HEK293 (cell line): ENCODE measurements around the gene EXD2.

Experiments used
- CTCF ChIA-PET: fragments of 350-600 bp; formaldehyde crosslinking; extraction: SDS; loops from one replicate; lab custom pipeline; 2021; ENCODE audit warnings: antibody characterized with exemption; lab: Yijun Ruan, JAX
- POLR2A ChIA-PET: fragments of 300-600 bp; formaldehyde crosslinking; extraction: SDS; loops from one replicate; lab custom pipeline; 2020; ENCODE audit warnings: antibody characterized with exemption, inconsistent platforms; lab: Yijun Ruan, JAX
- H3K27ac ChIP-seq: fragments of 200-500 bp; sonication (Bioruptor generic); 2 replicates; pipeline ENCODE4 v1.5.1; 2014; ENCODE audit warnings: low read depth, low read length, control low read depth, inconsistent platforms; ENCODE audit errors: extremely low read depth
- H3K36me3 ChIP-seq, 2 experiments: fragments of 200-500 bp in 1 of 2; sonication (Bioruptor generic) in 1 of 2; 1 replicate in 1 of 2; 2 replicates in 1 of 2; pipeline ENCODE4 v1.5.1; 2014 to 2017; ENCODE audit warnings: inconsistent platforms in 2 of 2, low read length in 2 of 2; ENCODE audit not compliant: control insufficient read depth in 2 of 2, insufficient read depth in 1 of 2
- H3K4me1 ChIP-seq: fragments of 200-500 bp; sonication (Bioruptor generic); 2 replicates; pipeline ENCODE4 v1.5.1; 2014; ENCODE audit warnings: mild to moderate bottlenecking, low read length, inconsistent platforms; ENCODE audit not compliant: control insufficient read depth, insufficient read depth
- H3K4me3 ChIP-seq: 2 replicates; pipeline ENCODE4 v1.5.1; 2011; ENCODE audit warnings: low read depth, mild to moderate bottlenecking, control low read depth, low read length, moderate library complexity
- H3K9me3 ChIP-seq: fragments of 200-500 bp; sonication (Bioruptor generic); 2 replicates; pipeline ENCODE4 v1.5.1; 2014; ENCODE audit warnings: low read depth, low read length, inconsistent platforms; ENCODE audit not compliant: control insufficient read depth, insufficient read depth
- GLI2 ChIP-seq: fragments of 450-650 bp; formaldehyde crosslinking; IDR thresholded peaks from 2 replicates; pipeline ENCODE4; 2017; ENCODE audit warnings: missing biosample characterization, missing genetic modification characterization, low read depth, borderline replicate concordance
- GLIS1 ChIP-seq: fragments of 450-650 bp; formaldehyde crosslinking; IDR thresholded peaks from 2 replicates; pipeline ENCODE4 v1.5.1; 2016; ENCODE audit warnings: missing biosample characterization, missing genetic modification characterization
- IKZF3 ChIP-seq: fragments of 450-650 bp; IDR thresholded peaks from 2 replicates; pipeline ENCODE4 v1.5.0; 2018; ENCODE audit warnings: missing biosample characterization, mild to moderate bottlenecking, missing genetic modification characterization, moderate library complexity
- MZF1 ChIP-seq: fragments of 450-650 bp; formaldehyde crosslinking; IDR thresholded peaks from 2 replicates; pipeline ENCODE4 v1.5.1; 2017; ENCODE audit warnings: missing biosample characterization, missing genetic modification characterization, borderline replicate concordance
- RBAK ChIP-seq: fragments of 450-650 bp; formaldehyde crosslinking; IDR thresholded peaks from 2 replicates; pipeline ENCODE4 v1.5.1; 2016; ENCODE audit warnings: missing biosample characterization, missing genetic modification characterization
- SP7 ChIP-seq: fragments of 450-650 bp; formaldehyde crosslinking; IDR thresholded peaks from 2 replicates; pipeline ENCODE4 v1.5.1; 2016; ENCODE audit warnings: missing biosample characterization, missing genetic modification characterization
- WT1 ChIP-seq: fragments of 450-650 bp; formaldehyde crosslinking; IDR thresholded peaks from 2 replicates; pipeline ENCODE4 v1.5.1; 2016; ENCODE audit warnings: missing biosample characterization, missing genetic modification characterization
- YY1 ChIP-seq: fragments of 450-650 bp; formaldehyde crosslinking; IDR thresholded peaks from 2 replicates; pipeline ENCODE4 v1.5.1; 2018; ENCODE audit warnings: missing biosample characterization, missing genetic modification characterization
- ZBTB17 ChIP-seq: fragments of 450-650 bp; formaldehyde crosslinking; IDR thresholded peaks from 2 replicates; pipeline ENCODE4 v1.5.1; 2016; ENCODE audit warnings: missing biosample characterization, missing genetic modification characterization
- ZBTB21 ChIP-seq: fragments of 450-650 bp; formaldehyde crosslinking; IDR thresholded peaks from 2 replicates; pipeline ENCODE4 v1.5.1; 2017; ENCODE audit warnings: missing biosample characterization, missing genetic modification characterization
- ZBTB44 ChIP-seq: fragments of 450-650 bp; IDR thresholded peaks from 2 replicates; pipeline ENCODE4 v1.5.1; 2018; ENCODE audit warnings: missing biosample characterization, mild to moderate bottlenecking, missing genetic modification characterization
- ZFP3 ChIP-seq: fragments of 450-650 bp; formaldehyde crosslinking; IDR thresholded peaks from 2 replicates; pipeline ENCODE4 v1.5.1; 2016; ENCODE audit warnings: low read depth, missing biosample characterization, missing genetic modification characterization
- ZFP37 ChIP-seq: fragments of 450-650 bp; formaldehyde crosslinking; IDR thresholded peaks from 2 replicates; pipeline ENCODE4 v1.5.1; 2016; ENCODE audit warnings: missing biosample characterization, missing genetic modification characterization
- ZIC2 ChIP-seq: fragments of 450-650 bp; formaldehyde crosslinking; IDR thresholded peaks from 2 replicates; pipeline ENCODE4 v1.5.1; 2016; ENCODE audit warnings: missing biosample characterization, missing genetic modification characterization
- ZNF146 ChIP-seq: fragments of 450-650 bp; formaldehyde crosslinking; IDR thresholded peaks from 2 replicates; pipeline ENCODE4 v1.5.1; 2016; ENCODE audit warnings: missing biosample characterization, missing genetic modification characterization
- ZNF19 ChIP-seq: fragments of 450-650 bp; formaldehyde crosslinking; IDR thresholded peaks from 2 replicates; pipeline ENCODE4; 2016; ENCODE audit warnings: missing biosample characterization, missing genetic modification characterization, low read depth
- ZNF211 ChIP-seq: fragments of 450-650 bp; formaldehyde crosslinking; IDR thresholded peaks from 2 replicates; pipeline ENCODE4 v1.5.1; 2016; ENCODE audit warnings: low read depth, missing biosample characterization, missing genetic modification characterization
- ZNF335 ChIP-seq: fragments of 450-650 bp; formaldehyde crosslinking; conservative IDR thresholded peaks from 2 replicates; pipeline ENCODE4 v1.5.1; 2016; ENCODE audit warnings: missing biosample characterization, missing genetic modification characterization
- ZNF341 ChIP-seq: fragments of 450-650 bp; formaldehyde crosslinking; IDR thresholded peaks from 2 replicates; pipeline ENCODE4; 2016; ENCODE audit warnings: low read depth, missing biosample characterization, missing genetic modification characterization
- ZNF37A ChIP-seq: fragments of 450-650 bp; IDR thresholded peaks from 2 replicates; pipeline ENCODE4 v1.5.1; 2018; ENCODE audit warnings: missing biosample characterization, missing genetic modification characterization
- ZNF514 ChIP-seq: fragments of 450-650 bp; formaldehyde crosslinking; IDR thresholded peaks from 2 replicates; pipeline ENCODE4 v1.5.1; 2016; ENCODE audit warnings: missing biosample characterization, missing genetic modification characterization
- ZNF548 ChIP-seq: fragments of 450-650 bp; formaldehyde crosslinking; IDR thresholded peaks from 2 replicates; pipeline ENCODE4 v1.5.1; 2016; ENCODE audit warnings: missing biosample characterization, missing genetic modification characterization
- ZNF580 ChIP-seq: fragments of 450-650 bp; formaldehyde crosslinking; IDR thresholded peaks from 2 replicates; pipeline ENCODE4 v1.5.1; 2016; ENCODE audit warnings: missing biosample characterization, missing genetic modification characterization
- ZNF600 ChIP-seq: fragments of 450-650 bp; formaldehyde crosslinking; IDR thresholded peaks from 2 replicates; pipeline ENCODE4 v1.5.1; 2016; ENCODE audit warnings: missing biosample characterization, missing genetic modification characterization
- ZNF626 ChIP-seq: fragments of 450-650 bp; sonication (Bioruptor Pico); formaldehyde crosslinking; IDR thresholded peaks from 2 replicates; pipeline ENCODE4 v1.5.1; 2018; ENCODE audit warnings: missing biosample characterization, missing genetic modification characterization, inconsistent platforms
- ZNF629 ChIP-seq: fragments of 450-650 bp; formaldehyde crosslinking; IDR thresholded peaks from 2 replicates; pipeline ENCODE4 v1.5.1; 2017; ENCODE audit warnings: missing biosample characterization, missing genetic modification characterization
- ZNF660 ChIP-seq: fragments of 450-650 bp; IDR thresholded peaks from 2 replicates; pipeline ENCODE4 v1.5.1; 2018; ENCODE audit warnings: missing biosample characterization, mild to moderate bottlenecking, missing genetic modification characterization
- TF ChIP-seq, protein P1 (sequence below): fragments of 450-650 bp; formaldehyde crosslinking; IDR thresholded peaks from 2 replicates; pipeline ENCODE4 v1.5.1; 2016; ENCODE audit warnings: missing biosample characterization, missing genetic modification characterization
- TF ChIP-seq, protein P2 (sequence below): fragments of 450-650 bp; formaldehyde crosslinking; IDR thresholded peaks from 2 replicates; pipeline ENCODE4 v1.5.1; 2016; ENCODE audit warnings: missing biosample characterization, missing genetic modification characterization
- TF ChIP-seq, protein P3 (sequence below): fragments of 450-650 bp; formaldehyde crosslinking; IDR thresholded peaks from 2 replicates; pipeline ENCODE4 v1.5.1; 2017; ENCODE audit warnings: missing biosample characterization, missing genetic modification characterization
- TF ChIP-seq, protein P4 (sequence below): fragments of 450-650 bp; formaldehyde crosslinking; IDR thresholded peaks from 2 replicates; pipeline ENCODE4 v1.5.1; 2016; ENCODE audit warnings: missing biosample characterization, missing genetic modification characterization
- TF ChIP-seq, protein P5 (sequence below): fragments of 450-650 bp; formaldehyde crosslinking; IDR thresholded peaks from 2 replicates; pipeline ENCODE4 v1.5.1; 2016; ENCODE audit warnings: missing biosample characterization, missing genetic modification characterization

Gene EXD2

DNA sequence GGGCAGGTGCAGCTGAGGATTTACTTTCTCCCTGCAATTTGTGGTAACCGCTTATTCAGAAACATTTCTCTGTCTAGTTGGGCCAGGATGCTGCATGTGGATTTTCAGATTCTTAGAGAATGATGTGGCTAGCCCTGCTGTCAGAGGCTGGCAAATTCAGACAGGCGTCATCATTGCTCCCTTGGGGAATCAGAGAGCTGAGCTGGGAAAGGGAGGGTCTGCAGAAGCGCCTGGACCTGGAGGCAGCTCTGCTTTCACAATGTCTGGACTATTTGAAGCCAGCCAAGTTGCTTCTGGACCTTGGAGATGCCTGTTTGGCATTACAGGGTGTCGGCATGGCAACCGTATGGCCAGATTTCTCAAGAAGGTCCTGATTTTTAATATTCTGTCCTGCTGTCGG lies 72.1 kb downstream of the EXD2 start:
- peaks cover 0 to 6% of the 10 kb centered on the region in 2 experiments; a peak in 1 of 3 replicates for H3K36me3 ChIP-seq
- H3K4me1 ChIP-seq: peaks cover 5% of the 10 kb centered on the region; the same call in 1 of the 2 replicates
- no peak overlapping the region for H3K4me3 ChIP-seq
- CTCF ChIA-PET: interaction anchor here (0.6 kb wide), 1 partner anchor 83 kb away, joined by 3 read pairs; no protein-coding TSS in a partner anchor
- H3K27ac ChIP-seq: no peak overlapping the region
- no peaks in the 10 kb centered on the region for H3K9me3 ChIP-seq
- POLR2A ChIA-PET: no interaction called here
- TF ChIP-seq, protein P1, sequence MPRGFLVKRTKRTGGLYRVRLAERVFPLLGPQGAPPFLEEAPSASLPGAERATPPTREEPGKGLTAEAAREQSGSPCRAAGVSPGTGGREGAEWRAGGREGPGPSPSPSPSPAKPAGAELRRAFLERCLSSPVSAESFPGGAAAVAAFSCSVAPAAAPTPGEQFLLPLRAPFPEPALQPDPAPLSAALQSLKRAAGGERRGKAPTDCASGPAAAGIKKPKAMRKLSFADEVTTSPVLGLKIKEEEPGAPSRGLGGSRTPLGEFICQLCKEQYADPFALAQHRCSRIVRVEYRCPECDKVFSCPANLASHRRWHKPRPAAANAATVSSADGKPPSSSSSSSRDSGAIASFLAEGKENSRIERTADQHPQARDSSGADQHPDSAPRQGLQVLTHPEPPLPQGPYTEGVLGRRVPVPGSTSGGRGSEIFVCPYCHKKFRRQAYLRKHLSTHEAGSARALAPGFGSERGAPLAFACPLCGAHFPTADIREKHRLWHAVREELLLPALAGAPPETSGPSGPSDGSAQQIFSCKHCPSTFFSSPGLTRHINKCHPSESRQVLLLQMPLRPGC: no peak
- TF ChIP-seq ZNF626 (tag by site-specific recombination): no peak
- peak; percentile 30; the same call in 1 of the 2 replicates for TF ChIP-seq ZNF600 (tag by site-specific recombination)
- TF ChIP-seq RBAK (tag by site-specific recombination): no peak
- TF ChIP-seq ZBTB17 (tag by site-specific recombination): peak; percentile 31; the same call in 1 of the 2 replicates
- TF ChIP-seq MZF1: no peak
- TF ChIP-seq ZNF335 (tag by site-specific recombination): peak; percentile 52; the same call in 1 of the 2 replicates
- TF ChIP-seq WT1 (tag by site-specific recombination): peak; percentile 69
- TF ChIP-seq SP7 (tag by site-specific recombination): peak; percentile 37; the same call in 1 of the 2 replicates
- no peak for TF ChIP-seq IKZF3 (tag by site-specific recombination)
- no peak for TF ChIP-seq ZNF37A
- TF ChIP-seq ZNF548 (tag by site-specific recombination): no peak
- TF ChIP-seq, protein P2, sequence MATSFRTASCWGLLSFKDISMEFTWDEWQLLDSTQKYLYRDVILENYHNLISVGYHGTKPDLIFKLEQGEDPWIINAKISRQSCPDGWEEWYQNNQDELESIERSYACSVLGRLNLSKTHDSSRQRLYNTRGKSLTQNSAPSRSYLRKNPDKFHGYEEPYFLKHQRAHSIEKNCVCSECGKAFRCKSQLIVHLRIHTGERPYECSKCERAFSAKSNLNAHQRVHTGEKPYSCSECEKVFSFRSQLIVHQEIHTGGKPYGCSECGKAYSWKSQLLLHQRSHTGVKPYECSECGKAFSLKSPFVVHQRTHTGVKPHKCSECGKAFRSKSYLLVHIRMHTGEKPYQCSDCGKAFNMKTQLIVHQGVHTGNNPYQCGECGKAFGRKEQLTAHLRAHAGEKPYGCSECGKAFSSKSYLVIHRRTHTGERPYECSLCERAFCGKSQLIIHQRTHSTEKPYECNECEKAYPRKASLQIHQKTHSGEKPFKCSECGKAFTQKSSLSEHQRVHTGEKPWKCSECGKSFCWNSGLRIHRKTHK (tag by site-specific recombination): no peak
- peak; percentile 52; the same call in 1 of the 2 replicates for TF ChIP-seq ZNF341 (tag by site-specific recombination)
- no peak for TF ChIP-seq ZNF19 (tag by site-specific recombination)
- no peak for TF ChIP-seq ZFP37
- no peak for TF ChIP-seq ZBTB44 (tag by site-specific recombination)
- no peak for TF ChIP-seq GLIS1 (tag by site-specific recombination)
- TF ChIP-seq, protein P3, sequence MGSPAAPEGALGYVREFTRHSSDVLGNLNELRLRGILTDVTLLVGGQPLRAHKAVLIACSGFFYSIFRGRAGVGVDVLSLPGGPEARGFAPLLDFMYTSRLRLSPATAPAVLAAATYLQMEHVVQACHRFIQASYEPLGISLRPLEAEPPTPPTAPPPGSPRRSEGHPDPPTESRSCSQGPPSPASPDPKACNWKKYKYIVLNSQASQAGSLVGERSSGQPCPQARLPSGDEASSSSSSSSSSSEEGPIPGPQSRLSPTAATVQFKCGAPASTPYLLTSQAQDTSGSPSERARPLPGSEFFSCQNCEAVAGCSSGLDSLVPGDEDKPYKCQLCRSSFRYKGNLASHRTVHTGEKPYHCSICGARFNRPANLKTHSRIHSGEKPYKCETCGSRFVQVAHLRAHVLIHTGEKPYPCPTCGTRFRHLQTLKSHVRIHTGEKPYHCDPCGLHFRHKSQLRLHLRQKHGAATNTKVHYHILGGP (tag by site-specific recombination): no peak
- TF ChIP-seq ZNF660: no peak
- TF ChIP-seq ZNF146 (tag by site-specific recombination): no peak
- TF ChIP-seq ZNF211: no peak
- TF ChIP-seq ZNF580 (tag by site-specific recombination): no peak
- no peak for TF ChIP-seq ZIC2 (tag by site-specific recombination)
- TF ChIP-seq, protein P4, sequence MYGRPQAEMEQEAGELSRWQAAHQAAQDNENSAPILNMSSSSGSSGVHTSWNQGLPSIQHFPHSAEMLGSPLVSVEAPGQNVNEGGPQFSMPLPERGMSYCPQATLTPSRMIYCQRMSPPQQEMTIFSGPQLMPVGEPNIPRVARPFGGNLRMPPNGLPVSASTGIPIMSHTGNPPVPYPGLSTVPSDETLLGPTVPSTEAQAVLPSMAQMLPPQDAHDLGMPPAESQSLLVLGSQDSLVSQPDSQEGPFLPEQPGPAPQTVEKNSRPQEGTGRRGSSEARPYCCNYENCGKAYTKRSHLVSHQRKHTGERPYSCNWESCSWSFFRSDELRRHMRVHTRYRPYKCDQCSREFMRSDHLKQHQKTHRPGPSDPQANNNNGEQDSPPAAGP (tag by site-specific recombination): peak; percentile 60; the same call in 1 of the 2 replicates
- TF ChIP-seq, protein P5, sequence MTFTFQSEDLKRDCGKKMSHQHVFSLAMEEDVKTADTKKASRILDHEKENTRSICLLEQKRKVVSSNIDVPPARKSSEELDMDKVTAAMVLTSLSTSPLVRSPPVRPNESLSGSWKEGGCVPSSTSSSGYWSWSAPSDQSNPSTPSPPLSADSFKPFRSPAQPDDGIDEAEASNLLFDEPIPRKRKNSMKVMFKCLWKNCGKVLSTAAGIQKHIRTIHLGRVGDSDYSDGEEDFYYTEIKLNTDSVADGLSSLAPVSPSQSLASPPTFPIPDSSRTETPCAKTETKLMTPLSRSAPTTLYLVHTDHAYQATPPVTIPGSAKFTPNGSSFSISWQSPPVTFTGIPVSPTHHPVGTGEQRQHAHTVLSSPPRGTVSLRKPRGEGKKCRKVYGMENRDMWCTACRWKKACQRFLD (tag by site-specific recombination): no peak
- TF ChIP-seq ZFP3 (tag by site-specific recombination): no peak
- peak; percentile 38; the same call in 1 of the 2 replicates for TF ChIP-seq ZNF629
- no peak for TF ChIP-seq YY1 (tag by site-specific recombination)
- TF ChIP-seq ZBTB21 (tag by site-specific recombination): 0 out of 2 replicates have a peak, but pooled peaks have one; percentile 20
- no peak for TF ChIP-seq ZNF514 (tag by site-specific recombination)
- no peak for TF ChIP-seq GLI2 (tag by site-specific recombination)
